AG09309 (cell line): ENCODE data around the gene SMTNL1.

Experiments used
- DNase-seq: peaks from one replicate; pipeline ENCODE4 v3.0.0-alpha.2; 2010; ENCODE audit warnings: low read depth
- H3K4me3 ChIP-seq: 2 replicates; pipeline ENCODE4 v1.5.1; 2011; ENCODE audit warnings: mild to moderate bottlenecking, low read depth, low read length, moderate library complexity; ENCODE audit not compliant: control insufficient read depth
- CTCF ChIP-seq: IDR thresholded peaks from 2 replicates; pipeline ENCODE4 v1.5.1; 2011; ENCODE audit warnings: mild to moderate bottlenecking, low read depth, low read length, inconsistent platforms; ENCODE audit not compliant: insufficient read depth, control insufficient read depth; ENCODE audit errors: missing control alignments

SMTNL1 gene

GRCh38 chr11:57543593-57543992, 6.2 kb downstream of the SMTNL1 start:
- H3K4me3 ChIP-seq = no peak overlapping the region
- no peak for TF ChIP-seq CTCF
- no peak for DNase-seq

GRCh38 chr11:57544566-57544965, 7.2 kb downstream of the SMTNL1 start:
- H3K4me3 ChIP-seq = no peak overlapping the region
- no peak for DNase-seq
- no peak for TF ChIP-seq CTCF

- H3K4me3 ChIP-seq = no peak overlapping the region
- DNase-seq = no peak
- no peak for TF ChIP-seq CTCF
Observed at GRCh38 chr11:57545883-57546282, 8.5 kb downstream of the SMTNL1 start.

- no peak for DNase-seq
- H3K4me3 ChIP-seq = no peak overlapping the region
- TF ChIP-seq CTCF = no peak
Observed at GRCh38 chr11:57546451-57546850, 9.1 kb downstream of the SMTNL1 start.

- no peak overlapping the region for H3K4me3 ChIP-seq
- DNase-seq = no peak
- TF ChIP-seq CTCF = peak; percentile 22
Observed at GRCh38 chr11:57546869-57547475, 9.6 kb downstream of the SMTNL1 start.

GRCh38 chr11:57547854-57548377, 10.5 kb downstream of the SMTNL1 start:
- H3K4me3 ChIP-seq = no peak overlapping the region
- DNase-seq = no peak
- no peak for TF ChIP-seq CTCF
